KMS-11 (cell line): ENCODE data around the gene PVALB.

Source experiments
- H2AFZ ChIP-seq: fragments of 200-600 bp; sonication (generic); 2 replicates; pipeline ENCODE4 v1.6.1; 2016; ENCODE audit warnings: antibody characterized with exemption, mixed run types, low read depth
- H3K27ac ChIP-seq: fragments of 200-600 bp; sonication (generic); 2 replicates; pipeline ENCODE4 v1.6.1; 2016; ENCODE audit warnings: mild to moderate bottlenecking, mixed run types
- H3K27me3 ChIP-seq: fragments of 200-600 bp; sonication (generic); 2 replicates; pipeline ENCODE4 v1.6.1; 2017; ENCODE audit warnings: mild to moderate bottlenecking, low read depth, mixed run types, moderate library complexity; ENCODE audit not compliant: insufficient read depth
- H3K36me3 ChIP-seq: fragments of 200-600 bp; sonication (generic); 2 replicates; pipeline ENCODE4 v1.6.1; 2017; ENCODE audit warnings: mild to moderate bottlenecking, mixed run types; ENCODE audit not compliant: insufficient read depth
- H3K4me1 ChIP-seq: fragments of 200-600 bp; sonication (generic); 2 replicates; pipeline ENCODE4 v1.6.1; 2016; ENCODE audit warnings: mild to moderate bottlenecking, low read depth, mixed run types; ENCODE audit not compliant: poor library complexity, severe bottlenecking
- H3K4me2 ChIP-seq: fragments of 200-600 bp; sonication (generic); 2 replicates; pipeline ENCODE4 v1.7.0; 2016; ENCODE audit warnings: mild to moderate bottlenecking, mixed run types
- H3K4me3 ChIP-seq: fragments of 200-600 bp; sonication (generic); IDR thresholded peaks from 2 replicates; pipeline ENCODE4 v1.6.1; 2017; ENCODE audit warnings: low read depth, low read length, mixed read lengths; ENCODE audit not compliant: insufficient read depth
- H3K79me2 ChIP-seq: fragments of 200-600 bp; sonication (generic); 2 replicates; pipeline ENCODE4 v1.6.1; 2016; ENCODE audit warnings: low read depth, mixed run types; ENCODE audit not compliant: insufficient read depth
- H3K9ac ChIP-seq: fragments of 200-600 bp; sonication (generic); 2 replicates; pipeline ENCODE4 v1.6.1; 2016; ENCODE audit warnings: mild to moderate bottlenecking, mixed run types
- H4K20me1 ChIP-seq: fragments of 200-600 bp; sonication (generic); 2 replicates; pipeline ENCODE4 v1.6.1; 2016; ENCODE audit warnings: mild to moderate bottlenecking, mixed run types; ENCODE audit not compliant: insufficient read depth
- TF ChIP-seq, protein P1 (sequence below): fragments of 200-600 bp; sonication (generic); conservative IDR thresholded peaks from 2 replicates; pipeline ENCODE4 v1.6.1; 2017; ENCODE audit warnings: low read depth, mild to moderate bottlenecking, antibody characterized with exemption, low read length, moderate library complexity, mixed read lengths

The PVALB gene

DNA sequence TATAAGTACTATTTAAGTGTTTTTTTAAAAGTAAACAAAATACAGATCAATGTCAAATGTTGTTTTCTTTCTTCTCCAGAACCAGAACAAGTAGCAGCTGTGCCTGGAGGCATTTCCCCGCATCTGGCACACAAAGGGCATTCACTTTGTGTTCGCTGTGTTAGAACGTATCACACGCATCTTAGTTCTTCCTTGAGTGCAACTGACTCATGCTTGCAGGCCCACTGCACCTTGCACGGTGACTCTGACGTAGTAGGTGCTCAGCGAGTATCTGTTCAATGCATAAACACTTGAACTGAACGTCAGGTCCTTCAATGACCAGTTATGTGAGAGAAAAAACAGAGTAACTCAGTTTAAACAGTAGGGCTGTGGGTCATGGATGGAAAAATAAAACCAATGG, 44.4 kb downstream of the PVALB start:
- Histone ChIP-seq H3K4me2 (no peak overlapping the region), H3K9ac (no peak overlapping the region), H3K4me3 (no peak overlapping the region), H3K4me1 (peaks cover 12% of the 10 kb centered on the region), H3K27me3 (peaks cover 3% of the 10 kb centered on the region; the same call in 1 of the 2 replicates), H3K27ac (no peak overlapping the region), H4K20me1 (no peaks in the 10 kb centered on the region), H3K36me3 (no peaks in the 10 kb centered on the region), H2AFZ (no peak overlapping the region), H3K79me2 (no peaks in the 10 kb centered on the region)
- TF ChIP-seq, protein P1, sequence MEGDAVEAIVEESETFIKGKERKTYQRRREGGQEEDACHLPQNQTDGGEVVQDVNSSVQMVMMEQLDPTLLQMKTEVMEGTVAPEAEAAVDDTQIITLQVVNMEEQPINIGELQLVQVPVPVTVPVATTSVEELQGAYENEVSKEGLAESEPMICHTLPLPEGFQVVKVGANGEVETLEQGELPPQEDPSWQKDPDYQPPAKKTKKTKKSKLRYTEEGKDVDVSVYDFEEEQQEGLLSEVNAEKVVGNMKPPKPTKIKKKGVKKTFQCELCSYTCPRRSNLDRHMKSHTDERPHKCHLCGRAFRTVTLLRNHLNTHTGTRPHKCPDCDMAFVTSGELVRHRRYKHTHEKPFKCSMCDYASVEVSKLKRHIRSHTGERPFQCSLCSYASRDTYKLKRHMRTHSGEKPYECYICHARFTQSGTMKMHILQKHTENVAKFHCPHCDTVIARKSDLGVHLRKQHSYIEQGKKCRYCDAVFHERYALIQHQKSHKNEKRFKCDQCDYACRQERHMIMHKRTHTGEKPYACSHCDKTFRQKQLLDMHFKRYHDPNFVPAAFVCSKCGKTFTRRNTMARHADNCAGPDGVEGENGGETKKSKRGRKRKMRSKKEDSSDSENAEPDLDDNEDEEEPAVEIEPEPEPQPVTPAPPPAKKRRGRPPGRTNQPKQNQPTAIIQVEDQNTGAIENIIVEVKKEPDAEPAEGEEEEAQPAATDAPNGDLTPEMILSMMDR, result no peak

DNA sequence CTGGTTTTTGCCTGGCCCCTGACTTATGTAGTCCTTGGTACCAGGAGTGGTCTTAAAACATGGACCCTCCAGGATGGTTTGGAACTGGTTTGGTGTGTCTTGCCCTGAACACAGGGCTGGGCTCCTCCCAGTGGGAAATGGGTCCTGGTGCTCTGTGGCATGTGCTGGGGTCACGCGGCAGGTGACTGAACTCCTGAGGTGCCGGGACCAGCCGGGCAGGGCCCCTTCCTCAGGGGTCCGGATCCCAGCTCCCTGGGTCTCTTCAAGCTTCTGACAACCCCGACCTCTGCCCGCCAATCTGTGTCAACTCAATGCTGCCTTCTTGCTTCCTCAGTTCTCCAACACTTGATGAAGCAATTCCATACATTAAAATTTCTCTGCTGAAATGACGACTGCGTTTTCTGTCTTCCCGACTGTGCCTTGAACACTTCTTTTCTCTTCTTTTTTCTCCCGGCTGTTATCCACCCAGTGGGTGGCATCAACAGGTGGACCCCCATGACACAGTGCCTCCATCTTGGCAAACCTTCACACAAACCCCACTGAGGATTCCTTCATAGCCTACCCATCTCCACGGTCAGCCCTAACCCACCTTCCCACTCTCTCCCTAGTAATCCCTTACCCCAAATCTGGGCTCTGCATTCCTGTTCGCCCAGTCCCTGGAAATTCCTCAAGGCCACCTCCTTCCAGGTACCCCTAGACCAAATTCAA, 45.3 kb downstream of the PVALB start:
- H3K79me2 ChIP-seq, result no peaks in the 10 kb centered on the region
- TF ChIP-seq, protein P1, result no peak
- no peak overlapping the region for H3K9ac ChIP-seq
- H3K36me3 ChIP-seq, result no peaks in the 10 kb centered on the region
- H3K4me2 ChIP-seq, result no peak overlapping the region
- peaks cover 3% of the 10 kb centered on the region; the same call in 1 of the 2 replicates for H3K27me3 ChIP-seq
- no peak overlapping the region for H3K4me3 ChIP-seq
- H3K4me1 ChIP-seq, result peaks cover 8% of the 10 kb centered on the region
- no peak overlapping the region for H2AFZ ChIP-seq
- H3K27ac ChIP-seq, result no peak overlapping the region
- no peaks in the 10 kb centered on the region for H4K20me1 ChIP-seq

DNA sequence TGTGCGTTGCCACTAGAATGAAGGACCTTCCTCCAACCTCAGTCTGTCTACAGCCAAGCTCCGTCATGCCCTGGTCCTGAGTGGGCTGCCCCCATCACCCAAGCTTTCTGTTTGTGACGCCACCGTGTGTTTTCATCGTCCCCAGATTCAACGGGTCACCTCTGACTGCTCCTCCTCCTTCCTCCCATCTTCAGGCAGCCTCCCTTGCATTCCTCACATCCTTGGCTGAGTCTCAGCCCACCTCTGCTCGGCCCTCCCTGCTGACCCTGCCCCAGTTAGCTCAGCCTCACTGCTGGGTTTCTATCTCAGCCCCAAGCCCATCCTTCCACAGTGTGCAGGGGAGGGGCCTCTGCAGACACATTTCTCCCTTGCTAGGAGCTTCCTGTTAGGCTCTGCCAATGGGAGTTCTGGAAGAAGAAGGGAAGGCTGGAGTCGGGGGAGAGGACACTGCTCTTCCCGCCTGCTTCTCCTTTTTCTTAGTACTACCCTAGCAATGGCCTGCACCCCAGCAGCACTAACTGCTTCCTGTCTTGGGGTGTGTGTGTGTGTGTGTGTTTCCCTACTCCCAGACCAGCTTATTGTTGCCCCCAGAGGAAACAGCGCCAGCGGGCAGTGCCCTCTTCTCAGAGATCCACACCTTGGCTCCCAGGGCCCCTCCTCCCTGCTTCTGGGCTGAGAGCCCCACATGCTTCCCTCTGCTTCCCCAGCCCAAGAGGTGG, 46.2 kb downstream of the PVALB start:
- H3K9ac ChIP-seq, result no peak overlapping the region
- TF ChIP-seq, protein P1, result no peak

DNA sequence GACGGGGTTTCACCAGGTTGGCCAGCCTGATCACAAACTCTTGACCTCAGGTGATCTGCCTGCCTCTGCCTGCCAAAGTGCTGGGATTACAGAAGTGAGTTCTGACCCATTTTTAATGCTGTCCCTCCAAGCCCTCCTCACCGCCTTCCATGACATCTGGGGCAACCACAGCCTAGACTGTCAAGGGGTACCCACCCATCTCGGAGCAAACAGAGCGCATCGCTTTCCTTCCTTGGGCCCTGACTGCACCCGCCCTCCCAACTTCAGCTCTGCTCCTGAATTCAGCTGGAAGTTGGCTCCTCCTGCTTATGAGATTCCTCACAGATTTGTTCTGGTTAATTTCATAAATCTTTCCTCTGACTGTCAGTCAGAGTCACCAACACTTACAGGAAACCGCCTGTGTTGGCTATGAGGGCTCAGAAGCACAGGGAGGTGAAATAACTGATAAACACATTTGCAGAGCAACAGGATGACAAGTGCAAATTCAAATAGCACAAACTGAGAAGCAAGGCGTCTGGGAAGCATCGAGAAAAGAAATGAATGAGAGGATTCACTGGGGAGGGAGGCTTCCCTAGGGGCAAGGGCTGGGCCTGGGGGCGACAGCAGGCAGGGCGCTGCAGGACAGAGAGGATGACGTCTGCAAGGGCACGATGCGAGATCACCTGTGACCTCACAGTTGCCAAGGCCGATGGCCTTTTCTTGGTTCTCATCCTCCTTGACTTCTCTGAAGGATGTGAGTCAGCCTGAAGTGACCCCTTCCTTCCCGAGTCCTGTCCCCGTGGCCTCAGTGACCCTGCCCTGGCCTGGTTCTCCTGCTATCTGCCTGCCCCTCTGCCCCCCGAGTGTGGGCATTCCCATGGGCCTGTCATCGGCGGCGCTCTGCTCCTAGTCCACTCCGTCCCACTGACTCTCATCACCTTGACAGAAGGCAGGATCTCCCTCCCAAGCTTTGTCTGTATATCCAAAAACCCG, 47.0 kb downstream of the PVALB start:
- Histone ChIP-seq H3K79me2 (no peaks in the 10 kb centered on the region), H3K4me1 (peaks cover 2% of the 10 kb centered on the region), H3K4me3 (no peak overlapping the region), H3K27me3 (no peaks in the 10 kb centered on the region; the same call in 1 of the 2 replicates), H4K20me1 (no peaks in the 10 kb centered on the region), H3K27ac (no peak overlapping the region), H3K4me2 (no peak overlapping the region), H3K9ac (no peak overlapping the region), H2AFZ (no peak overlapping the region), H3K36me3 (no peaks in the 10 kb centered on the region)
- TF ChIP-seq, protein P1, result no peak

More for the DNA sequence above, 46.2 kb downstream of the PVALB start:
- Histone ChIP-seq H3K4me1 (peaks cover 7% of the 10 kb centered on the region), H3K27ac (no peak overlapping the region), H2AFZ (no peak overlapping the region), H3K79me2 (no peaks in the 10 kb centered on the region), H3K4me3 (no peak overlapping the region), H3K36me3 (no peaks in the 10 kb centered on the region), H3K27me3 (peaks cover 3% of the 10 kb centered on the region; the same call in 1 of the 2 replicates), H4K20me1 (no peaks in the 10 kb centered on the region), H3K4me2 (no peak overlapping the region)
